Suppressor macrophage treated with lipopolysaccharide for 4 hours (primary cell): ENCODE results near the gene CEBPE.

Experiments used
- DNase-seq: peaks from one replicate; pipeline ENCODE4 v3.0.0-alpha.2; 2020

Gene CEBPE

DNA sequence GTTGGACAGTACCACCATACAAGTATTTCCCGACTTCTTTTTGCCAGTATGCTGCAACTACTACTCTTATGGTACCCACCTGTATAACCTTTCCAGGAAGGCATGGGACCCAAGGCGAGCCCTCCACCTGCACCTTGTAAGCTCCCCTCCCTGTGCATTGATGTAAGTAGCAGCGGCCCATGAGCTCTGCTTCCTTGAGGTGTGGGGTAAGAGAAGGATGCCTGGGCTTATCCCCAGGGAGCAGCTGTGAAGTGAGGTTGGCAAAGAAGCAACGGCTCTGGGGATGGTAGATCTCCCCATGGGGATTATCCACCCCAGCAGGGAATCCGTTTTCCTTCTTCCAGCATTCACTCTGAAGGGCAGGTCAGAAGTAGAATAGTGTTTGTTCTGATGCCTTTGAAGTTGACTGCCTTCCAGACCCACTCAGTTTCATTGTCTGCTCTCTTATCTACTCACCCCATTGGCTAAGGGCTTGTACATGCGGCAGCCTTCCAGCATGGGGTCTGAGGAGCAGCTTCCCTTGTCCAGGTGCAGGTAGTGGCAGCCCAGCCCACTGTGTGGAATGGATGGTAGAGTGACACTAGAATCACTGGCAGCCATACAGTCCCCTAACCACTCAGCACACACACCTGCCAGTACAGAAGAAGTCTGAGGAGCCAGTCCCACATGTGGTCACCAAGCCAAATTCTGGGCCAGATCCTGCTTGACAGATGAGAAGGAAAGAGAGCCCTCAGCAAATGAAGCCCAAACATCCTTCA lies 17.7 kb downstream of the CEBPE start:
- no peak for DNase-seq

- no peak for DNase-seq
Observed at GRCh38 chr14:23099212-23099861, 19.7 kb downstream of the CEBPE start.

DNA sequence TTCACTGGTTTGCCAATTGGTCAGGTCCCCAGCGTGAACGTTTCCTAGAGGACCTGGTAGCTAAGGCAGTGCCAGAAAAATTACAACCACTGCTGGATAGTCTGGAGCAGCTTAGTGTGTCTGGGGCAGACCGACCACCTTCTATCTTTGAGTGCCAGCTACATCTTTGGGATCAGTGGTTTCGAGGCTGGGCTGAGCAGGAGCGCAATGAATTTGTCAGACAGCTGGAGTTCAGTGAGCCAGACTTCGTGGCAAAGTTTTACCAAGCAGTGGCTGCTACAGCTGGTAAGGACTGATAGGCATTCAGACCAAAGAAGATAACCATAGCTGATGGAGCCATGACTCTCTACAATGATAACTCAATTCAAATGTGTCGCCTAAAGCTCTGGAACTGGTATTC lies 21.3 kb downstream of the CEBPE start:
- no peak for DNase-seq

DNA sequence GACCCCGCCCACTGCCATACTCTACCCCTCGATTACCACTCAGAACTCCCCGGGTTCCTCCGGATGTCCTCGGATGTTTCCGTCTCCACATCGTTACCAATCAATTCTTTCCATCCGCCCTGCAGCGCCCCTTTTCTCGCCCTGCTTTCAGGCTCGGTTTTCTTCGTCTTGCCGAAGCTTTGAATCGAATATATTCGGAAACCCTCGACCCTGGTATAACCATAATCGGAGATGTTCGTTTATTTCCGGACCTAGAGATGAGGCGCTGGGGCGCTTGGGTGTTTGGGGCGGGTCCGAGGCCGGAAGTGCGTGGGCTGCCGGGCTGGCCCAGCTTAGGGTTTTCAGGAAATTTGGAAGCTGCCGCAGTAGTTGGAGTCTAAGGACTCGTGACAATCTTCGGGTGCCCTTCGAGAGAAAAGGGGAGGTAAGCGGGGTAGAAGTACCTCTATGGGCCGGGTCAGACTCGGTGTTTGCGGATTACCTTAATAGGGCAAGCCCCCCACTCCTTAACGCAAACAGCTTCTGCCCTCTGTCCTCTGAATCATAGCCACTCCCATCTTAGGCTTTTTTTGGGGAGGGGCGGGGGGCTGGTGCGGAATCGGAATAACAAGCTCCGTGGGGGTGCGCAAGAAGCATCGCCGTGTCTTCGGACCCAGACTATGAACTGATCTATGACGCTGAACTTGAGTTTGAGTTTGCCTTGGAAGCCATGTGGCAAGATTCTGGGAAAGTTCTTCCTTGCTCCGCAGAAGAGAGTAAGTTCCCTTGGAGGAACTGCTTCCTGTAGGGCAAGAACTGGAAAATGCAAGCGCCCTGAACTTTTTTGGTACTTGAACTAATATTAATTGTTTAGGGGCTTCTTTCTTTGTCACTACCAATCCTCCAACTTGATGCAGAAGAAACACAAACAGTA lies 23.6 kb downstream of the CEBPE start, which contains the start of gene C14orf119:
C14orf119 (plus strand) TSS at position 310 of the 913 bp plus-strand sequence. CDS start 2,154 bp downstream, outside the sequence.
- DNase-seq: peak; percentile 100

DNA sequence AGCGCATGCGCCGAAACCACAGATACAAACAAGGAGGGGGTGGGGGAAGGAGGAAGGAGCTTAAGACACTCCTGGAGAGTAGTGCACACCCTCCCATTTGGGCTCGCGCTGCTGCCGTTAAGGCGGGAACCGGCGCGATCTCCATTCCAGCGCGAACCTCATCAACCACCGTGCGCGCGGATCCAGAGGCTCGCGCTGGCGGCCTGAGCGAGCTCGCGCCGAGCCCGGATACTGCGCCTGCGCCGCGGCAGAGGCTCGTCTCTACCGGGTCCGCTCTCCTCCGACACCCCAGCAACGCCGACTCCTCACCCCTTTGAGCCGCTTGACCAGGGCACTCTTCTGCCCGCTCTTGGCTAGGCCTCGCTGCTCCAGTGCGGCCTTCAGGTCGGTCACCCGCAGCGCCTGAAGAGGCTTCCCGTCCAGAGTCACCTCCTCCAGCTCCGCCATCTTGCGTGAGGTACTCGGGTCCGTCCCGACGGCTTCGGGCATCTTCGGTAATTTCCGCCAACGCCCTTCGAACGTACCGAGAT lies 24.3 kb downstream of the CEBPE start, which contains the start of gene ACIN1:
ACIN1 (minus strand) TSS at position 471 of the 530 bp plus-strand sequence; CDS start at position 447, 24 bp downstream.
- DNase-seq: peak; percentile 76

GRCh38 chr14:23093991-23094665 lies 24.9 kb downstream of the CEBPE start:
- no peak for DNase-seq

DNA sequence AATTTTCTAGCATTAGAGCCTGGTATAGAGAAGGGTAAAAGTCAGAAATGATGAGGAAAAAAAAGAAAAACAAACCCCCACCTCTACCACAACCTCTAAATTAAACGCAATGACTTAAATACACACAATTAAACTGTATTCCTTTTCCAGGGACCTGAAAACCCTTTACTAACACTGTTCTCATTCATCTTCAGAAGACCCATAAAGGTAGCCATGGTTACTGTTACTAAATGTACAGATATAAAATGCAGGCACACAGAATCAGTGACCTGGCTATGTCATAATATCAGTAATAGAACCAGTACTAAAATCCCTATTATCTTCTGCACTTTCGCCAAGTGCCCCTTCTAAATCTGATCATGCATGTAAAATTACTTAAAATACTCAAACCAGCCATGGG lies 25.5 kb downstream of the CEBPE start:
- DNase-seq: no peak

- no peak for DNase-seq
Observed at GRCh38 chr14:23093104-23093503, 26.0 kb downstream of the CEBPE start.

DNA sequence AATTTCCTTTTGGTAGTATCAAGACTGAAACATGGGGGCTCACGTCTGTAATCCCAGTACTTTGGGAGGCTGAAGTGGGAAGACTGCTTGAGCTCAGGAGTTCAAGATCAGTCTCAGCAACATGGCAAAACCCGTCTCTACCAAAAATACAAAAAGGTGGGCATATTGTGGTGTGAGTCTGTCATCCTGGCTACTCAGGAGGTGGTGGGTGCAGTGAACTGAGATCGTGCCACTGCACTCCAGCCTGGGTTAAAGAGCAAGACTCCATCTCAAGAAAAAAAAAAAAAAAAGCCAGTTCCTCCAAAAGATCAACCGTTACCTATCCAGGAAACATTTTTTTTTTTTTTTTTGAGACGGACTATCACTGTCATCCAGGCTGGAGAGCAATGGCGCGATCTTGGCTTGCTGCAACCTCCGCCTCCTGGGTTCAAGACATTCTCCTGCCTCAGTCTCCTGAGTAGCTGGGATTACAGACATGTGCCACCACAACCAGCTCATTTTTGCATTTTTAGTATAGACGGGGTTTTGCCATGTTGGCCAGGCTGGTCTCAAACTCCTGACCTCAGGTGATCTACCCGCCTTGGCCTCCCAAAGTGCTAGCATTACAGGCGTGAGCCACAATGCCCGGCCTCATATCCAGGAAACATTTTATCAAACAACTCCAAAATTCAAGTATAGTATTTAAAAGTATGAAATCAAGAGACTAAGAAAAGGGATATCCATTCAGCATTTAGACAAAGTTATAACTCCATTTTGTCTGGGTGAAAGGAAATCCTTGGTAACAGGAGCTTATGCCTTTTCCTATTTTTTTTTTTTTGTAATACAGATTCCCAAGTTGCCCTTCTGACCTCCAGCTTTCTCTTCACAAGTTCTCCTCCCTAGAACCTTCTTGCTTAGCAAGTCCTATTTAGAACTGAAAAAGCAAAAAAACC lies 27.5 kb downstream of the CEBPE start:
- DNase-seq: no peak

- no peak for DNase-seq
Observed at GRCh38 chr14:23090254-23090636, 28.8 kb downstream of the CEBPE start.

- DNase-seq: no peak
Observed at GRCh38 chr14:23089498-23090253, 29.4 kb downstream of the CEBPE start.

GRCh38 chr14:23086565-23086964 lies 32.5 kb downstream of the CEBPE start:
- DNase-seq: no peak

GRCh38 chr14:23085458-23085857 lies 33.6 kb downstream of the CEBPE start:
- peak; percentile 83 for DNase-seq

GRCh38 chr14:23080474-23080873 lies 38.6 kb downstream of the CEBPE start:
- DNase-seq: no peak

DNA sequence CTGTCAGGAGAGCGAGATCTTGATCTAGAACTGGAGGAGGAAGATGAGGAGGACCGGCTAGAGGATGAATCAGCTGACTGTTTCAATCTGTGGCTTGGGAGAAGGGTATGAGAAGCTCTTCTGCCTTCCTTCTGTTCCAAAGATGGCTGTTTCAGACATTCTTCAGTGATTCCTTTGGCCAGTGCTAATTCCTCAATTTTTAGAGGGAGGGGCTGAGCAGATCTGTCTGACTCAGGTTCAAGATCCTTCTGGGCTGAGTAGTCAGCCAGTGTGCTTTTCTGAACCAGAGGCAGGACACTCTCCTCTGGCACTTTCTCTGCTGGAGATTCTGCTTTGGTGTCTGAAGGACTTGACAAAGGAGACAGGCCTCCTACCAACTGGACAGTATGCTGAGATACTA lies 39.3 kb downstream of the CEBPE start:
- peak; percentile 25 for DNase-seq

- DNase-seq: peak; percentile 96
Observed at GRCh38 chr14:23078692-23079116, 40.4 kb downstream of the CEBPE start.

DNA sequence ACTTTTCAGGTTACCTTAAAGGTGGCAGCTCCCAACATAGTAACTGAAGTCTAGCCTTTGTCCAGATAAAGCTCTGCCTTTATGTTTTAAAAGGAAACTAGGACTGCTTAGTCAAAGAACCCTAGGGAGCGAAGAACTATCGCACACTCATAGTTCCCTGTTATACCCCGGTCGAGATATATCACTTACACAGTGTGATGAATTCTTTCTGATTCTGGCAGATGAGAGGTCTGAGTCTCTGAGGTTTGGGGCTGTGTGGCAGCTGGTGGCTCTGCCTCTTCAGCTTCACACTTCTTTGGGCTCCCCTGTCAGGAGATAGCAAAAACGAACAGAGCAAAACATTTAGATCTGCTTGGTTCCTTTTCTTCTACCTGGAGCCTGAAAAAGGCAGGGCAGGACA lies 41.1 kb downstream of the CEBPE start:
- DNase-seq: no peak

DNA sequence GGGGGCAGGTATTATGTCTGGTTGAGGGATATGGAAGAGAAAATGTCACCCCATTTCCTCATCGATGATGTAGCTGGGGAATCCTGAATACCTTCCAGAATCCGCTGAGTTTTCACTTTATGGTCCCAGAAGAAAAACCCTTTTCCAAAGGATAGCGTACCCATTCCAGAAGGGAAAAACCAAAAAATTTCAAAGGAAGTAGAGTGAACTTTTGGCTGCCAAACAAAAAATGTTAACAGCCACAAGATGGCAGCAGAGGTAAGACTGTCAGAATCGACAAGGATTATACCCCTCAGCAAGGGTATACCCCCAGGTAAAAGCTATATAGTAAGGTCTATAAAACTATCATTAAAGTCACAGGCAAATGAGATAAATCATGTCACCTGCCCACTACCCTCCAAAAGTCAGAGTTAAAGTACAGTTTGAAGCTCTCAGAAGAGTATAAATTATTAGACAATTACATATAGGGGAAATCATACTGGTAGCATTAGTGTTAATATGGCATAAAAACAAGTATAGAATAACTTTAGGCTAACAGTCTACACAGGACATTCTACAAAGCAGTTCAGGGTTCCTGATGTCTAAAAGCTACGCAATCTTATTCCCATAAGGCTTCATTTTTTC lies 42.2 kb downstream of the CEBPE start:
- DNase-seq: peak; percentile 63

DNA sequence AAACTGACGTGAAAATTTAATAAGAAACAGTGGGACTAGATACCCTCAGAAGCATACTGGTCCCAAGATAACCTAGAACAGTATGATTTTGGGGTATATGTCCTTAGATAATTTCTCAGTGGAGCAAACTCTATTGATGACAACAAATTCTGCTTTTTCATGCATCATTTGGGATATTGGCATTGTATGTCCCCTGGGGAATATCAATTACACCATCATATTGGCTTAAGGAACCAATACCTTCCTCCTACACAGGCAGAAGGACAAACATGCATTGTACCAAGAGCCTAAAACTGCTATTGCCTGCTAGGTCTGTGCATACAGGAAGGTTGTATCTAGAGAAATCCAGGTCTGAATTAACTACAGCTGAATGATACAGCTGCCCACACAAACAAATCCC lies 44.1 kb downstream of the CEBPE start:
- no peak for DNase-seq
